Activated T-helper 1 cell treated with anti-CD3 and anti-CD28 coated beads, Interleukin-2, amount 50 U/mL, for 16 hours (primary cell): ENCODE data around the gene CNPY2.
"Not testable (repeated sequence)": the region's sequence is repeated elsewhere in the genome, so short reads cannot be mapped to it uniquely, and the experiment has no call there.

Source experiments
- DNase-seq, 2 donors: peaks; one replicate each; pipeline ENCODE4 v3.0.0-alpha.2; 2020; ENCODE audit warnings: low read depth in 1 of 2, low spot score in 1 of 2

Gene CNPY2

GRCh38 chr12:56315622-56316473 lies at the start of gene CNPY2:
TSS of gene CNPY2 (minus strand) at chr12:56315988. CDS start at chr12:56315217, 771 bp downstream.
- DNase-seq = peak; percentile 81 to 83

DNA sequence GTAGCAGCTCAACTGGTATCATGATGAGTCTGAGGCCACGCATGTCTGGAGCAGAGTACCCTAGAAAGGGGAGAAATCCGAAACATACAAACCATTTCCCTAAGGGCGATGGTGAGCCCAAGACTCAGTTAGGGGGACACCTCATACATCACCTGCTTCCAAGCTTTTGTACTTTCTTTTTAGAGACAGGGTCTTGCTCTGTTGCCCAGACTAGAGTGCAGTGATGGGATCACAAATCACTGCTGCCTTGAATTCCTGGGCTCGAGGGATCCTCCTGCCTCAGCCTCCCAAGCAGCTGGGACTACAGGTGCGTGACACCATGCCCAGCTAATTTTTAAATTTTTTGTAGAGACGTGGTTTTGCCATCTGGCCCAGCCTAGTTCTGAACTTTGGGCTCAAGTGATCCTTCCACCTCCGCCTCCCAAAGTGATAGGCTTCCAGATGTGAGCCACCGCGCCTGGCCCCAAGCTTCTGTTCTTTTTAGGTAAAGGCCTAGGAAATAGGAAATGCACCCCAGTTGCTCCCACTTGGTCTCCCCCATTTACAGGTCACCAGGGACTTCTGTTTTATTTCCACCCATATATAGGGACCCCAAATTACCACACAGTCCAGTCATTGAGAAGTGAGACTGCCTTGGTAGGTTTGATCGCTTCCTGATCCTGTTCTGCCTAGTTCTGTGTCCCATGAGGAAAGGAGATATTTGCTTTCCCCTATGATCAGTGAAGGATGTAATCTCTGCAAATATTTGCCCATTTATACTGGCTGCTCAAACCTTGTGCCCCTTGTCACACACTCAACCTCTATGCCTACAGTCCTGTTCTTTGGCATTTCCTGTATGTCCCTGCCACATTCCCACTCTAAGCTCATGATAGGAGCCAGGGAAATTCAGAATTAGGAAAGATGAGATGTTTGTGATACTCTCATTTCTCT lies 46.6 kb upstream of the CNPY2 start, which contains the start of gene APOF:
APOF (minus strand) TSS at position 728 of the 930 bp plus-strand sequence; CDS start at position 616, 112 bp downstream.
- DNase-seq = no peak

DNA sequence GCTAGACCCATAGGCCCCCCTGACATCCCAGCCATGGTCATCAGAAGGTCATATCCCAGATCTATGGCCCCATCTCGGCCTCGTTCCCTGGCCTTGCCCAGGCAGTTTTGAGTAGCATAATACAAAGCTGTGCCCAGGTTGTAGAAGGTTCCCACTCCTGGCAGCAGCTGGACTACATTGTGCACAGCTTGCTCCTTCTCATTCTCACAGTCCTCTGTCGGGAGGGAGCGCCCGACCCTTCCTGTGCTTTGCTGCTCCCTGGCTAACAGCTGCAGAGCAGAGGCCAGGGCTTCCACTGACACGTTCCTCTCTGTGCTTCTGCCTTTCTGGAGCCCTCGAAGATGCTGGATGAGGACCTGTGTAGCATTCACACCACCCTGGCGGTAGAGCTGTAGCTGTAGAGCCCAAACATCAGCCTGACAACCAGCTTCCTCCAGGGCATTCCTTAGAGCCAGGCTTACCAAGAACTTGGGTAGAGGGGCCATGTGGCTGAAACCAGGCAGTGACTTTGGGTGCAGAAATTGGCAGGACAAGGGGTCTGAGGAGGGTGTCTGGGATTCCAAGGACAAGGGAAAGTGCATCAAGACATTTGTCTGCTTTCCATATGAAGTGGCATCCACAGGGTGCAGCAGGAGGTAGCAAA lies 45.8 kb upstream of the CNPY2 start:
- DNase-seq = no peak

DNA sequence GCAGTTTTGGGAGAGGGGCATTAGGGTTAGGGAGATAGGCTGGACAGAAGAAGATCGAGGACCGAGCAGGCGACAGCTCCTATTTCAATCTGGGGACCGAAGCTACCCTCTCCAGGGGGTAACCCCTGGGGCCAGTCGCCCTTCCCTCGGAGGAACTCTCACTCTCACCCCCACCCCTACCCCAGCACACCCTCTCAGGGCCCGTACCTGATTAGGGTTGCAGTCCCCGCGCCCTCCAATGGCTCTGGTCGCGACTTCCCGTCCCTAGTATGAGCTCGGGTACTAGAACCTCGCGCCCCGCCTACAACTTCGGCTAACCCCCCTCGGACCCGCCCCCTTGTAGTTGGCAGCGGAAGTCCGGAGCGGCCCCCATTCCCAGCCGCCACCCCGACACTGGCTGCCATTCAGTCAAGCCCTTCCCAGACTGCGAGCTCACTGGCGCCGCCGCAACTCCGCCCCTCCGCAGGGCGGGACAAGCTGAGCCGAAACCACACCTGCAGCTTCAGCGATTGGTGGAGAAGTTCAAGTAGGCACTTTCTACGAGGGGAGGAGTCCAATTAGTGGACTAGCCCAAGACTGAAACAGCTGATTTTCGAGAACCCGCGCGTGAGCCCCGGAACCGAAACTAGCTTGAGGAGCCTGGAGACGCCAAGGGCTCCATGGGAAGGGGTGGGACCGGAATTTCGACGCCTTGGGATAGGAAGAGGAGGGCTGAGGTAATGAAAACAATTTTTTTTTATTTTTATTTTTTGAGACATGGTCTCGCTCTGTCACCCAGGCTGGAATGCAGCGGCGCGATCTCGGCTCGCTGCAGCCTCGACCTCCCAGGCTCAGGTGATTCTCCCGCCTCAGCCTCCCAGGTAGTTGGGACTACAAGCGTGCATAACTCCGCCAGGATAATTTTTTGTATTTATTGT lies 44.3 kb upstream of the CNPY2 start, which contains the start of gene STAT2:
STAT2 (minus strand) TSS at position 257 of the 917 bp plus-strand sequence. CDS start 3,536 bp downstream, outside the sequence.
- peak; percentile 98 to 99 for DNase-seq

DNA sequence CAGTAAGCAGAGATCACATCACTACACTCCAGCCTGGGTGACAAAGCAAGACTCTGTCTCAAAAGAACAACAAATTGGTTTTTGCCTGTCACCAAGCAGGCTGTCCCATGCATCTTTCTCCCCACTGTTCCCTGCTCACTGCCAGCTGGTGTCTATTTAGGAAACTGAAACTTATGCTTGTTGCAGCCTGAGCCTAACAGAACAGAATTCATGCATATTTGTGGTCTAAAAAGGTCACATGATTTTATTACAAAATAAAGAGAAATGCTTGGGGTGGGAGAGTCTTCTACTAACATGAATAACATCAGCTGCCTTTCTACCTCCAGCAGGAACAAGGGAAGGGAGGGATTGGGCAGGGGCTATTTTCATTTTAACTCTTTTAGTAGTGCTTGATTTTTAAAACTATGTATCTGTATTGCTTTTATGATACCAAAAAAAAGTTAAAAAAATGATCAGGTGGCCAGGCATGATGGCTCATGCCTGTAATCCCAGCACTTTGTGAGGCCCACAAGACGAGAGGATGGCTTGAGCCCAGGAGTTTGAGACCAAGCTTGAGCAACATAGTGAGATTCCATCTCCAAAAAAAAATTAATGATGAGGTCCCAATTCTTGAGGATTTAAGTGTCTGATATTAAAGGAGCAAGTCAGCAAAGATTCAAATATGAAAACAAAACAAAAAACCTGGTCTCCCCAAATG lies 43.2 kb upstream of the CNPY2 start:
- no peak for DNase-seq

DNA sequence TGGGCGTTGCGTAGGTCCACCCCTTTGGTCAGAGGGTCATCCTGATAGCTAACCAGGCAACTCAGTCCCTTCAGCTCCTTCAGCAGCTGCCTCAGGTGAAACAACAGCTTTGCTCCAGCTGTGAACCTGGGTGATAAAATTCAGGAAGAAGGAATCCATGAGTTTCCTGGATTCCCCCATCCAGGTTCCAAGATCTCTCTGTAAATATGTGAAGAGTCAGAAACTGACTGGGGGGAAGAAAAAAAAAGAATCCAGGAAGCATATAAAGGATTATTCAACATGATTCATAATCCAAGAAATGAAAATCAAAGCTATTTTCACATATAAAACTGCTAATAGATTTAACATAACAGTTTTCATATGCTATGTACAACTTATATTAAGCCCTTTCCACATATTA lies 35.5 kb upstream of the CNPY2 start:
- DNase-seq = no peak

DNA sequence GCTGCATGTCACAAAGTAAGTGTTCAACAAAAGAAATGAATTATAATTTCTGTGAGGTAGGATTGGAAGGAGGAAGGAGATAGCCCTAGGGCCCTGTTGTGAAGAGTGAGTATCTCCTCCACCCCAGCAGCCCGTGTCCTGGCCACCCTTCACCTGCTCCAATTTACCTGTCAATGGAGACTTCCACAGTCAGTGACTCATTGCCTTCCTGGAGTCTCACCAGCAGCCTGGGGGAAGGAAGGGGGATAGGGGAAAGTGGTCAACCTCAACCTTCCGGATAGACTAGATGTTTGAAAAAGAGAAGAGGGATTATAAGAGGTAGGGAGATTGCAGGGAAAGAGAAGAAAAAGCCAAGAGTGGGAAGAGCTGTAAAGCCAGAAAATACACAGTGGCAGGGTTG lies 34.9 kb upstream of the CNPY2 start:
- DNase-seq = no peak

DNA sequence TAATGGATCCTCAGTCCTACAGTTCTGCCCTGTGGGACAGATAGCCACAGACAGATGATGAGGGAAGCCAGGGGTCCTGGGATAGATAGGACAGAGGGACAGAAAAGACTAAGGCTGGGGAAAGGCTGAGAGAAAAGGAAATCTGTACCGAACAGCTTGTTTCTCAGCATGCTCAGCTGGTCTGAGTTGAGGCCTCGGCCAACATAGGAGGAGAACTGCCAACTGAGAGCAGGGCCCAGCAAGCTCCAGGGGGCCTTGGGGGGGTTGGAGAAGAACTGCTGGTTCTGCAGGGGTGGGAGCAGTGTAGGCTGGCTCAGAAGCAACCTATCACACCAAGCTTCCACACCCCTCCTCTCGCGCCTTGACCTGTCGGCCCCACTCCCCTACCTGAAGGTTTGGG lies 33.0 kb upstream of the CNPY2 start:
- DNase-seq = no peak

GRCh38 chr12:56347255-56347654 lies 31.5 kb upstream of the CNPY2 start:
- not testable (repeated sequence) for DNase-seq

DNA sequence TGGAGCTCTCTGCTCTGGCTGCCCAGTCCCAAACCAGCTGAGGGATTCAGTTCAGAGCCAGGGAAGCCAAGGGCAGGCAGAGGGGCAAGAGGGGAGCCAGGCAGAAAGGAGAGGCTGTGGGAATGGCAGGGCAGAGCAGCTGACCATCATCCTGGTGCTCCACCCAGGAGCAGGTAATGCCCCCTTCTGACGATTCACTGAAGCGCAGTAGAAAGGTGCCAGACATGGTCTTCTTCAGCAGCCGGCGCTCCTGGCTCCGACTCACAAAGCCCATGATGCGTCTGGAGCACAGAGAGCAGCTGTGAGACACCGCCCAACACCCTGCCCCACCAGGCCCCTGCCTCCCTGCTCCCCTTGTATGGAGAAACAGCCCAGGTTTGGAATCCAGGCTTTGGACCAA lies 30.9 kb upstream of the CNPY2 start:
- DNase-seq = no peak

DNA sequence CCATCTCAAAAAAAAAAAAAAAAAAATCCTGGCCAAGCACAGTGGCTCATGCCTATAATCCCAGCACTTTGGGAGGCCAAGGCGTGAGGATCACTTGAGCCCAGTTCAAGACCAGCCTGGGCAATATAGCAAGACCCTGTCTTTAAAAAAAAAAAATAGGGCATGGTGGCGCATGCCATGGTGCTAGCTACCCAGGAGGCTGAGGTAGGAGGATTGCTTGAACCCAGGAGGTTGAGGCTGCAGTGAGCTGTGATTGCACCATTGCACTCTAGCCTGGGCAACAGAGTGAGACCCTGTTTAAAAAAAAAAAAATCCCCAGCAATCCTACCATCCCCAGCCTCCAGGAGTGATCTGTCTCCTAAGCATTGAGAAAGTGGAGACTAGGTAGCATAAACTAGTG lies 26.5 kb upstream of the CNPY2 start:
- DNase-seq = not testable (repeated sequence)

DNA sequence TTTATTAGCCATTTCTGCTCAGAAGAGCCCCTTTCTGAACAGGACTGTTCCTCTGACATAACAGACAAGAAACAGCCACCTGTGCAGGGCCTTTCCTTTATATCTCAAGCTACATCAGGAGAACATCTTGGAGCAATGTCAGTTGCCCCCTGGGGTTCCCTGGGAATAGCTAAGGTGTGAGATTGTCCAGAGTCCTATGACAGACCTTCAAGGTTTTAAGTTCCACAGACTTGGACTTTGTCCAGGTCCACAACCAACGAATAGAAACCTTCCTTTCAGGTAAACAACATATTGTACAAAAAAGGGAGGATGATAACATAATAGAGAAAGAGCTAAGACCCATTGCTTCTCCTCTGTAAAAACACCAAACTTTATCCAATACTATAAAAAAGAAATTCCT lies 25.8 kb upstream of the CNPY2 start:
- DNase-seq = no peak

DNA sequence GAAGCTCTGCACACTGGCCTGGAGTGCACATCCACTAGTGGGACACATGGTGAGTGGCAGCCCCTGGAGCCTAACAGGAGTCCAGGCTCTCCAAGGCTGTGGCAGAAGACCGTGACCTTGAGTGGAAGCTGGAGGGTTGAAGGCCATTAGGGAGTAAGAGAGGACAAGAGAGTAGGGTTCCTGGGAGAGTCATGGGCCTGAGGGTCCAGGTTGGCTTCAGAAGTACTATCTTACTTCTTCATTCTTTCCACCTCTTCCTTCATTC lies 23.3 kb upstream of the CNPY2 start:
- no peak for DNase-seq

GRCh38 chr12:56338308-56339157 lies 22.7 kb upstream of the CNPY2 start, which contains the start of gene IL23A:
TSS of gene IL23A (plus strand) at chr12:56338884. CDS start at chr12:56339045, 161 bp downstream.
- peak; percentile 60 to 79 for DNase-seq

DNA sequence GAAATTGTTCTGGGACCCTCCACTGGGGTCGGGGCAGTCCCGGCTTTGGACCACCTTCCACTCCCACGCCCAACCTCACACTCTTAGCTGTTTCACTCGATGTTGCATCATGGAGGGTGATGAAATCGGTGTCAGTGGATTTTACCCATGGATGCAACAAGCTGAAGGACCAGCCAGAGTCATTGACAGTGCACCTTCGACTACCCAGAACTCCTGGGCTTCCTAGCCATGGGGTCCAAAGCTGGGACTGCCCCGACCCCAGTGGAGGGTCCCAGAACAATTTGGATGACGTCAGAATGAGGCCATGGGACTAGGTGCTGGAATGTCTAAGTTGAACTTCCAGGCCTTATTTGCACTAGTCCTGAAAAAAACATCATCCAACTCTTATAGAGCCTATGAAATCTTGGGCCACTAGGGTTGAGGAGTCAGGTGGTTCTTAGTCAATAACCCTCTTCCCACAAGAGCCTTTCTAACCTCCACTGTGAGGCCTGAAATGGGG lies 22.0 kb upstream of the CNPY2 start:
- DNase-seq = no peak

- DNase-seq = no peak
Measured at GRCh38 chr12:56336361-56337167, 20.8 kb upstream of the CNPY2 start.

GRCh38 chr12:56335527-56335926 lies 19.7 kb upstream of the CNPY2 start:
- not testable (repeated sequence) for DNase-seq

GRCh38 chr12:56334490-56334793 lies 18.7 kb upstream of the CNPY2 start:
- no peak for DNase-seq
